ENCODE results near the gene LRRC25. TPM values are rescaled to one million over a fixed set of nuclear protein-coding genes. Genes with fewer than 3 reads are reported as not detected.

LRRC25 gene
- total and polyA plus RNA-seq, 2 donors (not counting 3 experiments of a cell fraction or from before 2014, with no cell fraction given): not detected

- Histone ChIP-seq H2AFZ (ENCODE audit: low read depth, low read length) (no peak overlapping the region), H3K4me1 (ENCODE audit: control insufficient read depth, extremely low read depth, insufficient read depth, low read length) (no peaks in the 10 kb centered on the region), H3K9me3 (replicated peaks; ENCODE audit: control insufficient read depth, insufficient read depth, low read length) (no peaks in the 10 kb centered on the region), H3K9me1 (replicated peaks; ENCODE audit: control insufficient read depth, extremely low read depth, insufficient read depth, low read length) (no peaks in the 10 kb centered on the region), H3K79me2 (ENCODE audit: control insufficient read depth, insufficient read depth, low read length) (no peaks in the 10 kb centered on the region), H3K27ac (ENCODE audit: insufficient read depth, low read depth, low read length) (no peak overlapping the region), H3K4me3 (replicated peaks in 1 of 3; ENCODE audit: insufficient read depth in 1 of 3, low read depth in 1 of 3, low read length in 3 of 3) (no peak overlapping the region), H3K4me2 (ENCODE audit: insufficient read depth, low read length) (no peak overlapping the region), H3K36me3 (ENCODE audit: control insufficient read depth in 2 of 2, extremely low read depth in 1 of 2, insufficient read depth in 2 of 2, low read length in 2 of 2) (peaks cover 3 to 53% of the 10 kb centered on the region in 2 experiments), H4K20me1 (replicated peaks; ENCODE audit: control insufficient read depth, extremely low read depth, insufficient read depth, low read length) (no peaks in the 10 kb centered on the region), H3K27me3 (ENCODE audit: control insufficient read depth in 2 of 2, insufficient read depth in 2 of 2, low read length in 2 of 2) (no peaks in the 10 kb centered on the region), H3K9ac (replicated peaks; ENCODE audit: extremely low read depth, insufficient read depth, low read length) (no peak overlapping the region)
- TF ChIP-seq FOS (IDR thresholded peaks at IDR 0.05; ENCODE audit: borderline replicate concordance, insufficient read depth, low read length): no peak
- TF ChIP-seq POLR2A (IDR thresholded peaks at IDR 0.05; ENCODE audit: low read depth, low read length): no peak
- no peak for TF ChIP-seq JUN (IDR thresholded peaks at IDR 0.05; ENCODE audit: borderline replicate concordance, insufficient read depth, insufficient read length, low read depth)
- TF ChIP-seq POLR2AphosphoS5 (IDR thresholded peaks at IDR 0.05; ENCODE audit: insufficient read depth, low read depth, low read length): no peak
- TF ChIP-seq MYC (IDR thresholded peaks at IDR 0.05; ENCODE audit: low read depth, low read length): no peak
- TF ChIP-seq GATA2 (IDR thresholded peaks at IDR 0.05; ENCODE audit: insufficient read depth, insufficient read length, low read depth, low read length): no peak
- no peak for TF ChIP-seq CTCF (IDR thresholded peaks at IDR 0.05; ENCODE audit: extremely low read depth in 1 of 2, insufficient read depth in 1 of 2, low read depth in 1 of 2, low read length in 2 of 2)
- no peak for TF ChIP-seq EZH2 (IDR thresholded peaks at IDR 0.05; ENCODE audit: borderline replicate concordance, low read depth, low read length, severe bottlenecking)
- TF ChIP-seq MAX (IDR thresholded peaks at IDR 0.05; ENCODE audit: insufficient read depth, insufficient read length): no peak
- ChIA-PET CTCF (interaction anchor here (1.6 kb wide), 1 partner anchor 16 kb away, joined by 7 read pairs; no protein-coding TSS in a partner anchor), POLR2A (no interaction called here)
- intact Hi-C loops (cut with micrococcal nuclease) (no loop called here), dilution Hi-C loops (cut with MboI; ENCODE audit: extremely low pct_ligation_motif_present, low sequenced_read_pairs) (no loop called here)
- BruUV-seq (replicated peaks): no TSS peak
- no peak for FAIRE-seq
- no peak for DNase-seq (ENCODE audit: low read depth, low spot score)
Measured at GRCh38 chr19:18445262-18445948, 48.0 kb upstream of the LRRC25 start.

Measured in endothelial cell of umbilical vein (primary cell).